ENCODE data around the gene PODNL1. TPM values are rescaled to one million over a fixed set of nuclear protein-coding genes. Genes with fewer than 3 reads are reported as not detected.

PODNL1 gene
- total and polyA plus RNA-seq, 2 experiments from 2014 or later = 6.2 to 45.3 TPM

DNA sequence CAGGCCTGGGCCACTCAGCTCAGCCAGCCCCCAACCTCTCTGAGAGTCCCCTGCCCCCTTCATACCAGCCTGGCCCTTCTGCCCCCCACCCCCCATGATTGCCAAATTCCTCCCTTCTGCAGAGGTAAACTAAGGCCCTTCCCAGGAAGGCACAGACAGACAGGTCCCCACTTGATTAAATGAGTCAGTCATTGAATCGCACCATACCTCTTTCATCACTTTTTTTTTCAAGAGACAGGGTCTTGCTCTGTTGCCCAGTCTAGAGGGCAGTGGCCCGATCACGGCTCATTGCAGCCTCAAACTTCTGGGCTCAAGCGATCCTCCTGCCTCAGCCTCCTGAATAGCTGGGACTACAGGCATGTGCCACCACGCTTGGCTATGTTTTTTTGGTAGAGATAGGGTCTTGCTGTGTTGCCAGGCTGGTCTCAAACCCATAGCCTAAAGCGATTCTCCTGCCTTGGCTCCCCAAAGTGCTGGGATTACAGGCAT is 6.0 kb downstream of the PODNL1 start:
- in situ Hi-C loops (cut with MboI) = no loop called here

DNA sequence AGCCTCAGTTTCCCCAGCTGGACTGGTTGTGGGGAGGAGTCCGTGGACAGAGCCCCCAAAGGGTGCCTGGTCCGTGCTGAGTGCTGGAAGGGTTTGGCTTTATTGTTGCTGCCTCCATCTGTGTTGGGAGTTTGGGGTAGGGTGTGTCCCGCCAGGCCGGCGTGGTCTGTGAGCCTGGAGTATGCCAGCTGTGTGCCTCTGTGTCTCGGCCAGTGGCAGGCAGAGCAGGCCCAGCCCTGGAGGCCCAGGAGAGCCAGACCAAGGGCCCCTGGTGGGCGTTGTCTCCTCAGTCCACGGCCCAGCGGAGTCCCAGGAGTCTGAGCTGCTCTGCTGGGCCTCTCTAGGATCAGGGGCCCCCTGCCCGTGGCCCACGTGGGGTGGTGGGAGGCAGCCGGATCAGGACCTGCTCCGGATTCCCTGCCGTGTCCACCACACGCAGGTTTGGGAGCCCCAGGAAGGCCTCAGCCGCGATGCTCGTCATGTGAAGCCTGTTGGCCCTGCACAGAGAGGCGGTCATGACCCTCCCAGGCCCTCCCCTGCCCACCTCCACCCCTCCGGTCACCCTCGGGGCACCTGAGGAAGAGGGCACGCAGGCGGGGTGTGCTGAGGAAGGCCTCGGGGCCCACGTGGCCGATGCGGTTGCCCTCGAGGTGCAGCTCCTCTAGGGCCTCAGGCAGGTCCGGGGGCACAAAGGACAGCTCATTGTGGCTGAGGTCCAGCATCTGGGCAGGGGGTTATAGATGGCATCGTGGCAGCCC is 6.6 kb downstream of the PODNL1 start:
- no peak for DNase-seq
- in situ Hi-C loops (cut with MboI) = no loop called here
- H3K27ac ChIP-seq = no peak overlapping the region
- H3K4me1 ChIP-seq (ENCODE audit: insufficient read depth) = no peaks in the 10 kb centered on the region
- no peak overlapping the region for H3K4me3 ChIP-seq
- TF ChIP-seq EZH2 (IDR thresholded peaks at IDR 0.05; ENCODE audit: insufficient read depth, poor library complexity, severe bottlenecking) = no peak
- no peaks in the 10 kb centered on the region for H3K79me2 ChIP-seq (ENCODE audit: insufficient read depth)
- no peak overlapping the region for H3K9ac ChIP-seq
- H4K20me1 ChIP-seq (ENCODE audit: insufficient read depth) = no peaks in the 10 kb centered on the region
- no peak overlapping the region for H3K4me2 ChIP-seq (ENCODE audit: unreplicated experiment)
- no peaks in the 10 kb centered on the region for H3K9me2 ChIP-seq (ENCODE audit: insufficient read depth)
- 65 to 66% methylated on average over 26 to 30 of the region's 30 CpGs for WGBS, 2 experiments (ENCODE audit: low coverage in 1 of 2, low lambda C conversion rate in 2 of 2, missing lambda C conversion rate in 2 of 2)
- no peaks in the 10 kb centered on the region for H3F3A ChIP-seq (ENCODE audit: insufficient read depth)
- H3K36me3 ChIP-seq (ENCODE audit: low read depth) = no peaks in the 10 kb centered on the region; the same call in 1 of the 2 replicates
- H3K9me3 ChIP-seq (ENCODE audit: low read depth) = no peaks in the 10 kb centered on the region
- no peak overlapping the region for H2AFZ ChIP-seq
- no peaks in the 10 kb centered on the region for H3K27me3 ChIP-seq (replicated peaks; ENCODE audit: insufficient read depth)

More for the DNA sequence above, 6.0 kb downstream of the PODNL1 start:
- Histone ChIP-seq H3K9me2 (ENCODE audit: insufficient read depth) (no peaks in the 10 kb centered on the region), H3K4me3 (no peak overlapping the region), H3K9ac (no peak overlapping the region), H3K4me2 (ENCODE audit: unreplicated experiment) (no peak overlapping the region), H3K79me2 (ENCODE audit: insufficient read depth) (no peaks in the 10 kb centered on the region), H3K36me3 (ENCODE audit: low read depth) (no peaks in the 10 kb centered on the region; the same call in 1 of the 2 replicates), H3K9me3 (ENCODE audit: low read depth) (no peaks in the 10 kb centered on the region), H3K27ac (no peak overlapping the region), H2AFZ (no peak overlapping the region), H3K4me1 (ENCODE audit: insufficient read depth) (no peaks in the 10 kb centered on the region), H4K20me1 (ENCODE audit: insufficient read depth) (no peaks in the 10 kb centered on the region), H3K27me3 (replicated peaks; ENCODE audit: insufficient read depth) (no peaks in the 10 kb centered on the region), H3F3A (ENCODE audit: insufficient read depth) (no peaks in the 10 kb centered on the region)
- TF ChIP-seq EZH2phosphoT487 (IDR thresholded peaks at IDR 0.05; ENCODE audit: insufficient read depth, low read depth) = no peak
- no peak for TF ChIP-seq EZH2 (IDR thresholded peaks at IDR 0.05; ENCODE audit: insufficient read depth, poor library complexity, severe bottlenecking)
- no peak for DNase-seq
- WGBS, 2 experiments (ENCODE audit: low coverage in 1 of 2, low lambda C conversion rate in 2 of 2, missing lambda C conversion rate in 2 of 2) = 96 to 97% methylated on average over 6 of the region's 6 CpGs

- H3K9me3 ChIP-seq (ENCODE audit: low read depth) = no peaks in the 10 kb centered on the region
- no peaks in the 10 kb centered on the region for H3K27me3 ChIP-seq (replicated peaks; ENCODE audit: insufficient read depth)
- H3K4me2 ChIP-seq (ENCODE audit: unreplicated experiment) = no peak overlapping the region
- in situ Hi-C loops (cut with MboI) = no loop called here
- H3K27ac ChIP-seq = no peak overlapping the region
- no peaks in the 10 kb centered on the region for H3K79me2 ChIP-seq (ENCODE audit: insufficient read depth)
- WGBS, 2 experiments (ENCODE audit: low coverage in 1 of 2, low lambda C conversion rate in 2 of 2, missing lambda C conversion rate in 2 of 2) = 91% methylated on average over 15 to 17 of the region's 17 CpGs
- H4K20me1 ChIP-seq (ENCODE audit: insufficient read depth) = no peaks in the 10 kb centered on the region
- no peaks in the 10 kb centered on the region; the same call in 1 of the 2 replicates for H3K36me3 ChIP-seq (ENCODE audit: low read depth)
- no peak for TF ChIP-seq EZH2phosphoT487 (IDR thresholded peaks at IDR 0.05; ENCODE audit: insufficient read depth, low read depth)
- no peak for TF ChIP-seq EZH2 (IDR thresholded peaks at IDR 0.05; ENCODE audit: insufficient read depth, poor library complexity, severe bottlenecking)
- no peak overlapping the region for H2AFZ ChIP-seq
- no peak for DNase-seq
- H3K4me1 ChIP-seq (ENCODE audit: insufficient read depth) = no peaks in the 10 kb centered on the region
- no peak overlapping the region for H3K4me3 ChIP-seq
- H3F3A ChIP-seq (ENCODE audit: insufficient read depth) = no peaks in the 10 kb centered on the region
- H3K9ac ChIP-seq = no peak overlapping the region
- no peaks in the 10 kb centered on the region for H3K9me2 ChIP-seq (ENCODE audit: insufficient read depth)
Observed at GRCh38 chr19:13930402-13930801, 7.8 kb downstream of the PODNL1 start.

DNA sequence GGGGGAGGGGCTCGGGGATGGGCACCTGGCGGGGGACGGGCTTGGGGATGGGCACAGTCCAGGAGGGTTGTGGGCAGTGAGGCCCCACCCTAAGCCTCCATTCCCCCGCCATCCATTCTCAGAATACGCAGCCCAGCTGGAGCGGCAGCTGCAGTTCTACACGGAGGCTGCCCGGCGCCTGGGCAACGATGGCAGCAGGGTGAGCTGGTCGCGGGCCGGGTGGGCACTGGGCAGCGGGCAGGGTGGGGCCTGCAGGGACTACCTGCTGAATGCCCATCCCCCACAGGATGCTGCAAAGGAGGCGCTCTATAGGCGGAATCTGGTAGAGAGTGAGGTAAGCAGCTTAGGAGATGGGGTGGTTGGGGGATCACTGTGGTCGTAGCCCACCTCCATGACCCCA is 8.3 kb downstream of the PODNL1 start:
- Histone ChIP-seq H4K20me1 (ENCODE audit: insufficient read depth) (no peaks in the 10 kb centered on the region), H3K4me2 (ENCODE audit: unreplicated experiment) (no peak overlapping the region), H3K9me2 (ENCODE audit: insufficient read depth) (no peaks in the 10 kb centered on the region), H3K36me3 (ENCODE audit: low read depth) (no peaks in the 10 kb centered on the region; the same call in 1 of the 2 replicates), H3K27me3 (replicated peaks; ENCODE audit: insufficient read depth) (no peaks in the 10 kb centered on the region), H3K9me3 (ENCODE audit: low read depth) (no peaks in the 10 kb centered on the region), H3K4me3 (no peak overlapping the region), H3K27ac (no peak overlapping the region), H3K4me1 (ENCODE audit: insufficient read depth) (no peaks in the 10 kb centered on the region), H3F3A (ENCODE audit: insufficient read depth) (no peaks in the 10 kb centered on the region), H3K9ac (no peak overlapping the region), H2AFZ (no peak overlapping the region), H3K79me2 (ENCODE audit: insufficient read depth) (no peaks in the 10 kb centered on the region)
- in situ Hi-C loops (cut with MboI) = no loop called here
- WGBS, 2 experiments (ENCODE audit: low coverage in 1 of 2, low lambda C conversion rate in 2 of 2, missing lambda C conversion rate in 2 of 2) = 89 to 97% methylated on average over 12 to 17 of the region's 17 CpGs
- no peak for TF ChIP-seq EZH2phosphoT487 (IDR thresholded peaks at IDR 0.05; ENCODE audit: insufficient read depth, low read depth)
- DNase-seq = no peak

All from GM23248 (cell line).